GM23338 (cell line): ENCODE results near the gene VMO1. TPM values are rescaled to one million over a fixed set of nuclear protein-coding genes. Genes with fewer than 3 reads are reported as not detected.

Source experiments
- ATAC-seq: fragments of 200-7000 bp; cut with Tn5 transposase; 3 replicates; pipeline ENCODE4 v1.9.1; 2020
- DNase-seq: peaks from one replicate; pipeline ENCODE4 v3.0.0-alpha.2; 2015; ENCODE audit warnings: low spot score
- H2AFZ ChIP-seq: fragments of 200-600 bp; sonication (generic); 2 replicates; pipeline ENCODE4 v1.8.0; 2016; ENCODE audit warnings: antibody characterized with exemption, mild to moderate bottlenecking, moderate library complexity
- H3F3A ChIP-seq: fragments of 200-600 bp; sonication (generic); replicated peaks from 2 replicates; pipeline ENCODE4 v1.8.0; 2017; ENCODE audit warnings: antibody characterized with exemption, mixed run types, low read depth
- H3K27ac ChIP-seq: fragments of 200-600 bp; sonication (generic); 2 replicates; pipeline ENCODE4 v1.6.1; 2016; ENCODE audit warnings: low read depth
- H3K27me3 ChIP-seq: fragments of 200-600 bp; sonication (generic); 2 replicates; pipeline ENCODE4 v1.8.0; 2016; ENCODE audit warnings: mild to moderate bottlenecking, mixed run types, moderate library complexity; ENCODE audit not compliant: insufficient read depth
- H3K36me3 ChIP-seq: fragments of 200-600 bp; sonication (generic); 2 replicates; pipeline ENCODE4 v1.8.0; 2016; ENCODE audit warnings: mild to moderate bottlenecking; ENCODE audit not compliant: insufficient read depth
- H3K4me1 ChIP-seq: fragments of 200-600 bp; sonication (generic); 2 replicates; pipeline ENCODE4 v1.8.0; 2016; ENCODE audit warnings: mild to moderate bottlenecking, moderate library complexity; ENCODE audit not compliant: insufficient read depth
- H3K4me2 ChIP-seq: fragments of 200-600 bp; sonication (generic); 2 replicates; pipeline ENCODE4 v1.7.1; 2017; ENCODE audit warnings: mixed run types
- H3K4me3 ChIP-seq: fragments of 200-600 bp; sonication (generic); 2 replicates; pipeline ENCODE4 v1.6.1; 2016; ENCODE audit warnings: mixed run types
- H3K79me2 ChIP-seq: fragments of 200-600 bp; sonication (generic); replicated peaks from 2 replicates; pipeline ENCODE4 v1.8.0; 2017; ENCODE audit warnings: mild to moderate bottlenecking; ENCODE audit not compliant: insufficient read depth
- H3K9me2 ChIP-seq: fragments of 200-600 bp; sonication (generic); 2 replicates; pipeline ENCODE4 v1.8.0; 2017; ENCODE audit not compliant: insufficient read depth
- H4K20me1 ChIP-seq: fragments of 200-600 bp; sonication (generic); replicated peaks from 2 replicates; pipeline ENCODE4 v1.8.0; 2017; ENCODE audit warnings: mild to moderate bottlenecking; ENCODE audit not compliant: insufficient read depth
- H3K27ac Mint-ChIP-seq: 2 replicates; pipeline ENCODE4 v1.8.0; 2020; ENCODE audit warnings: inconsistent platforms, mild to moderate bottlenecking, moderate library complexity, mixed read lengths
- H3K27me3 Mint-ChIP-seq: 3 replicates; pipeline ENCODE4 v1.8.0; 2022; ENCODE audit warnings: low read depth, mild to moderate bottlenecking, moderate library complexity, mixed read lengths, inconsistent platforms; ENCODE audit not compliant: insufficient read depth, poor library complexity
- H3K36me3 Mint-ChIP-seq: 3 replicates; pipeline ENCODE4 v1.8.0; 2021; ENCODE audit warnings: low read depth, mild to moderate bottlenecking, inconsistent platforms, moderate library complexity, mixed read lengths
- H3K4me1 Mint-ChIP-seq: 3 replicates; pipeline ENCODE4 v1.8.0; 2020; ENCODE audit warnings: mild to moderate bottlenecking, inconsistent platforms, mixed read lengths
- H3K4me3 Mint-ChIP-seq: 3 replicates; pipeline ENCODE4 v1.8.0; 2021; ENCODE audit warnings: moderate library complexity, mild to moderate bottlenecking, inconsistent platforms, mixed read lengths
- H3K9me3 Mint-ChIP-seq: 3 replicates; pipeline ENCODE4 v1.8.0; 2020; ENCODE audit warnings: moderate library complexity, mild to moderate bottlenecking, inconsistent platforms, mixed read lengths
- CREB1 ChIP-seq: fragments of 250-450 bp; sonication (Bioruptor Pico); IDR thresholded peaks from 2 replicates; pipeline ENCODE4 v1.5.0; 2020; ENCODE audit warnings: low read depth, mild to moderate bottlenecking, moderate library complexity
- CTCF ChIP-seq, 2 experiments: fragments of 200-600 bp in 1 of 2; sonication (generic) in 1 of 2; conservative IDR thresholded peaks; 2 replicates each; pipeline versions ENCODE4 v1.5.1 to v1.6.1; 2016 to 2017; ENCODE audit warnings: antibody characterized with exemption in 2 of 2, low read depth in 2 of 2, mild to moderate bottlenecking in 2 of 2, moderate library complexity in 1 of 2
- EZH2 ChIP-seq: fragments of 200-600 bp; sonication (generic); IDR thresholded peaks from one replicate; pipeline ENCODE4 v1.8.0; 2017; ENCODE audit warnings: antibody characterized with exemption, mild to moderate bottlenecking, low read depth; ENCODE audit not compliant: unreplicated experiment
- EZH2phosphoT487 ChIP-seq: fragments of 200-600 bp; sonication (generic); IDR thresholded peaks from one replicate; pipeline ENCODE4 v1.8.1; 2018; ENCODE audit warnings: antibody characterized with exemption; ENCODE audit not compliant: unreplicated experiment
- JUNB ChIP-seq: IDR thresholded peaks from one replicate; pipeline ENCODE4 v1.6.1; 2016; ENCODE audit warnings: antibody characterized with exemption; ENCODE audit not compliant: unreplicated experiment
- NANOG ChIP-seq: IDR thresholded peaks from 2 replicates; pipeline ENCODE4 v1.6.1; 2016; ENCODE audit warnings: antibody characterized with exemption, borderline replicate concordance
- POLR2AphosphoS5 ChIP-seq: IDR thresholded peaks from 2 replicates; pipeline ENCODE4 v1.6.1; 2016; ENCODE audit warnings: antibody characterized with exemption, low read depth
- STAT1 ChIP-seq: IDR thresholded peaks from one replicate; pipeline ENCODE4 v1.6.1; 2016; ENCODE audit warnings: antibody characterized with exemption; ENCODE audit not compliant: unreplicated experiment
- ZNF114 ChIP-seq: fragments of 250-450 bp; sonication (Bioruptor Pico); IDR thresholded peaks from 2 replicates; pipeline ENCODE4 v1.5.0; 2020; ENCODE audit warnings: mild to moderate bottlenecking, moderate library complexity
- ZNF331 ChIP-seq: fragments of 250-450 bp; sonication (Bioruptor Pico); IDR thresholded peaks from 2 replicates; pipeline ENCODE4 v1.5.0; 2020; ENCODE audit warnings: low read depth, mild to moderate bottlenecking, moderate library complexity
- polyA plus RNA-seq: library from polyadenylated mRNA; unstranded; fragments of >200 nt; fragmentation: Nextera tagmentation; extraction: Ambion mirVana; gene quantifications from 2 replicates; pipeline ENCODE4 v1.2.1, GENCODE V29; 2016
- total RNA-seq: library from RNA; depleted of rRNA; stranded (reverse); fragments of >200 nt; shearing (Covaris generic); gene quantifications from 2 replicates; pipeline ENCODE4 v1.2.3, GENCODE V29; 2014
- TF ChIP-seq, protein P1 (sequence below): fragments of 250-450 bp; sonication (Bioruptor Pico); IDR thresholded peaks from 2 replicates; pipeline ENCODE4 v1.5.0; 2020; ENCODE audit warnings: mild to moderate bottlenecking, moderate library complexity
- TF ChIP-seq, protein P2 (sequence below): IDR thresholded peaks from 2 replicates; pipeline ENCODE4 v1.6.1; 2016; ENCODE audit warnings: antibody characterized with exemption

Gene VMO1
- total and polyA plus RNA-seq, 2 experiments from 2014 or later, result 0.38 to 0.47 TPM

- Histone ChIP-seq H3K4me3 (no peak overlapping the region), H3K27ac (peak overlapping the region; percentile 62; the same call in 1 of the 2 replicates), H2AFZ (no peak overlapping the region), H3K4me1 (peaks cover 30% of the 10 kb centered on the region), H3K27me3 (peaks cover 31% of the 10 kb centered on the region), H4K20me1 (no peaks in the 10 kb centered on the region), H3K9me2 (no peaks in the 10 kb centered on the region), H3K79me2 (no peaks in the 10 kb centered on the region), H3K4me2 (peak overlapping the region; percentile 99; the same call in 1 of the 2 replicates), H3K36me3 (no peaks in the 10 kb centered on the region), H3F3A (peaks cover 19% of the 10 kb centered on the region; the same call in 1 of the 2 replicates)
- H3K27me3 Mint-ChIP-seq, result peaks cover 36% of the 10 kb centered on the region
- peaks cover 28% of the 10 kb centered on the region for H3K4me1 Mint-ChIP-seq
- ATAC-seq (no peak), DNase-seq (no peak)
- no peak for TF ChIP-seq JUNB
- no peak overlapping the region for H3K27ac Mint-ChIP-seq
- no peak overlapping the region; the same call in 2 of the 3 replicates for H3K4me3 Mint-ChIP-seq
- peaks cover 5% of the 10 kb centered on the region; the same call in 1 of the 3 replicates for H3K36me3 Mint-ChIP-seq
- H3K9me3 Mint-ChIP-seq, result no peaks in the 10 kb centered on the region; the same call in 2 of the 3 replicates
Measured at GRCh38 chr17:4786516-4786915, 352 bp upstream of the VMO1 start.

DNA sequence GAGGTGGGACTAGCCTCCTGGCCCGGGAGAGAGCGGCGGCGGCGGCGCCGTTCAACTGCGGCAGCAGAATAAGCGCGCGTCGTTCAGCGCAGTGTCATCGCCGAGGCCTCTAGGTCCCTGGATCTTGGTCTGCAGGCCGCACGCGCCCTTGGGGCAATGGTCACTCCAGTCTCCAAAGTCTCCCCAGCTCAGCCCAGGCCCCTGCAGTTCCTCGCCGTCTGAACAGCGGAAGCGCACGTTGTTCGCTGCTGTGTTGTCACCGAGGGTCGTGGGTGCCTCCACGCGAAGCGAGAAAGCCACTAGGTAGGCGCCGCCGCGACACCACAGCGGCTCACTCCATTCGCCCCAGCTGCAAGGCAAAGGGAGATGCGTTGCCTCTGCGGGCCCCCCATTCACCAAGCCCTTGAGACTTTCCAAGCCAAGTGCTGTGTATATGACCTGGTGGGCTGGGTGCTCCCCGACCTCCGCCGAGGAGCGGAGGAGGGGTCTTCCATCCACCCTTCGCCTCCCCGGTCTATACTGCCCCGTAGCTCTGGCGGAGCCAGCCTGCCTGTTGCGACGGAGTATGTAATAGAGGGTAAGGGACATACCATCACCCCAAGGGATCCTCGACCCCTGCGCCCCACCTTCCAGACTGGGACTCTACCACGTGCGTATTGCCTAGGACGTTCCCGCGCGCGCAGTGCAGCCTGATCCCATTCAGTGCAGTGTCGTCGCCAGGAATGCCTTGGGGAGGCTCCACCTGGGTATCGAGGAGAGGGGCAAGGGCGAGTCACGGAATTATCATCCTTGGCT is 656 bp downstream of the VMO1 start:
- H3K27ac ChIP-seq, result no peak overlapping the region
- no peak overlapping the region for H3K4me3 ChIP-seq
- ATAC-seq (no peak), DNase-seq (no peak)
- Mint-ChIP-seq H3K36me3 (peaks cover 5% of the 10 kb centered on the region; the same call in 1 of the 3 replicates), H3K4me1 (peaks cover 25% of the 10 kb centered on the region), H3K9me3 (no peaks in the 10 kb centered on the region; the same call in 2 of the 3 replicates), H3K27ac (no peak overlapping the region), H3K4me3 (no peak overlapping the region), H3K27me3 (peaks cover 31% of the 10 kb centered on the region)
- no peaks in the 10 kb centered on the region for H3K79me2 ChIP-seq
- no peaks in the 10 kb centered on the region for H3K36me3 ChIP-seq
- H3K9me2 ChIP-seq, result no peaks in the 10 kb centered on the region
- H3K4me1 ChIP-seq, result peaks cover 30% of the 10 kb centered on the region
- peaks cover 19% of the 10 kb centered on the region; the same call in 1 of the 2 replicates for H3F3A ChIP-seq
- H4K20me1 ChIP-seq, result no peaks in the 10 kb centered on the region
- no peak overlapping the region for H3K4me2 ChIP-seq
- H2AFZ ChIP-seq, result peak overlapping the region; percentile 59; the same call in 1 of the 2 replicates
- H3K27me3 ChIP-seq, result peaks cover 21% of the 10 kb centered on the region
- TF ChIP-seq, protein P1, sequence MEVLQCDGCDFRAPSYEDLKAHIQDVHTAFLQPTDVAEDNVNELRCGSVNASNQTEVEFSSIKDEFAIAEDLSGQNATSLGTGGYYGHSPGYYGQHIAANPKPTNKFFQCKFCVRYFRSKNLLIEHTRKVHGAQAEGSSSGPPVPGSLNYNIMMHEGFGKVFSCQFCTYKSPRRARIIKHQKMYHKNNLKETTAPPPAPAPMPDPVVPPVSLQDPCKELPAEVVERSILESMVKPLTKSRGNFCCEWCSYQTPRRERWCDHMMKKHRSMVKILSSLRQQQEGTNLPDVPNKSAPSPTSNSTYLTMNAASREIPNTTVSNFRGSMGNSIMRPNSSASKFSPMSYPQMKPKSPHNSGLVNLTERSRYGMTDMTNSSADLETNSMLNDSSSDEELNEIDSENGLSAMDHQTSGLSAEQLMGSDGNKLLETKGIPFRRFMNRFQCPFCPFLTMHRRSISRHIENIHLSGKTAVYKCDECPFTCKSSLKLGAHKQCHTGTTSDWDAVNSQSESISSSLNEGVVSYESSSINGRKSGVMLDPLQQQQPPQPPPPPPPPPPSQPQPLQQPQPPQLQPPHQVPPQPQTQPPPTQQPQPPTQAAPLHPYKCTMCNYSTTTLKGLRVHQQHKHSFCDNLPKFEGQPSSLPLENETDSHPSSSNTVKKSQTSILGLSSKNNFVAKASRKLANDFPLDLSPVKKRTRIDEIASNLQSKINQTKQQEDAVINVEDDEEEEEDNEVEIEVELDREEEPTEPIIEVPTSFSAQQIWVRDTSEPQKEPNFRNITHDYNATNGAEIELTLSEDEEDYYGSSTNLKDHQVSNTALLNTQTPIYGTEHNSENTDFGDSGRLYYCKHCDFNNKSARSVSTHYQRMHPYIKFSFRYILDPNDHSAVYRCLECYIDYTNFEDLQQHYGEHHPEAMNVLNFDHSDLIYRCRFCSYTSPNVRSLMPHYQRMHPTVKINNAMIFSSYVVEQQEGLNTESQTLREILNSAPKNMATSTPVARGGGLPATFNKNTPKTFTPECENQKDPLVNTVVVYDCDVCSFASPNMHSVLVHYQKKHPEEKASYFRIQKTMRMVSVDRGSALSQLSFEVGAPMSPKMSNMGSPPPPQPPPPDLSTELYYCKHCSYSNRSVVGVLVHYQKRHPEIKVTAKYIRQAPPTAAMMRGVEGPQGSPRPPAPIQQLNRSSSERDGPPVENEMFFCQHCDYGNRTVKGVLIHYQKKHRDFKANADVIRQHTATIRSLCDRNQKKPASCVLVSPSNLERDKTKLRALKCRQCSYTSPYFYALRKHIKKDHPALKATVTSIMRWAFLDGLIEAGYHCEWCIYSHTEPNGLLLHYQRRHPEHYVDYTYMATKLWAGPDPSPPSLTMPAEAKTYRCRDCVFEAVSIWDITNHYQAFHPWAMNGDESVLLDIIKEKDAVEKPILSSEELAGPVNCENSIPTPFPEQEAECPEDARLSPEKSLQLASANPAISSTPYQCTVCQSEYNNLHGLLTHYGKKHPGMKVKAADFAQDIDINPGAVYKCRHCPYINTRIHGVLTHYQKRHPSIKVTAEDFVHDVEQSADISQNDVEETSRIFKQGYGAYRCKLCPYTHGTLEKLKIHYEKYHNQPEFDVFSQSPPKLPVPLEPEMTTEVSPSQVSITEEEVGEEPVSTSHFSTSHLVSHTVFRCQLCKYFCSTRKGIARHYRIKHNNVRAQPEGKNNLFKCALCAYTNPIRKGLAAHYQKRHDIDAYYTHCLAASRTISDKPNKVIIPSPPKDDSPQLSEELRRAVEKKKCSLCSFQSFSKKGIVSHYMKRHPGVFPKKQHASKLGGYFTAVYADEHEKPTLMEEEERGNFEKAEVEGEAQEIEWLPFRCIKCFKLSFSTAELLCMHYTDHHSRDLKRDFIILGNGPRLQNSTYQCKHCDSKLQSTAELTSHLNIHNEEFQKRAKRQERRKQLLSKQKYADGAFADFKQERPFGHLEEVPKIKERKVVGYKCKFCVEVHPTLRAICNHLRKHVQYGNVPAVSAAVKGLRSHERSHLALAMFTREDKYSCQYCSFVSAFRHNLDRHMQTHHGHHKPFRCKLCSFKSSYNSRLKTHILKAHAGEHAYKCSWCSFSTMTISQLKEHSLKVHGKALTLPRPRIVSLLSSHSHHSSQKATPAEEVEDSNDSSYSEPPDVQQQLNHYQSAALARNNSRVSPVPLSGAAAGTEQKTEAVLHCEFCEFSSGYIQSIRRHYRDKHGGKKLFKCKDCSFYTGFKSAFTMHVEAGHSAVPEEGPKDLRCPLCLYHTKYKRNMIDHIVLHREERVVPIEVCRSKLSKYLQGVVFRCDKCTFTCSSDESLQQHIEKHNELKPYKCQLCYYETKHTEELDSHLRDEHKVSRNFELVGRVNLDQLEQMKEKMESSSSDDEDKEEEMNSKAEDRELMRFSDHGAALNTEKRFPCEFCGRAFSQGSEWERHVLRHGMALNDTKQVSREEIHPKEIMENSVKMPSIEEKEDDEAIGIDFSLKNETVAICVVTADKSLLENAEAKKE (CRISPR knock-in tag), result no peak
- TF ChIP-seq EZH2 (no peak), NANOG (no peak), CTCF (conservative IDR thresholded peaks at IDR 0.05; ENCODE audit: low read depth in 2 of 2) (no peak), STAT1 (no peak), POLR2AphosphoS5 (no peak), ZNF114 (no peak), CREB1 (CRISPR knock-in tag) (no peak), JUNB (no peak), EZH2phosphoT487 (no peak), ZNF331 (CRISPR knock-in tag) (no peak)
- TF ChIP-seq, protein P2, sequence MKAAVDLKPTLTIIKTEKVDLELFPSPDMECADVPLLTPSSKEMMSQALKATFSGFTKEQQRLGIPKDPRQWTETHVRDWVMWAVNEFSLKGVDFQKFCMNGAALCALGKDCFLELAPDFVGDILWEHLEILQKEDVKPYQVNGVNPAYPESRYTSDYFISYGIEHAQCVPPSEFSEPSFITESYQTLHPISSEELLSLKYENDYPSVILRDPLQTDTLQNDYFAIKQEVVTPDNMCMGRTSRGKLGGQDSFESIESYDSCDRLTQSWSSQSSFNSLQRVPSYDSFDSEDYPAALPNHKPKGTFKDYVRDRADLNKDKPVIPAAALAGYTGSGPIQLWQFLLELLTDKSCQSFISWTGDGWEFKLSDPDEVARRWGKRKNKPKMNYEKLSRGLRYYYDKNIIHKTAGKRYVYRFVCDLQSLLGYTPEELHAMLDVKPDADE, result no peak
